SKM-1 (cell line): Measurements from ENCODE around the gene TFF3.

Experiments
- DNase-seq: peaks from one replicate; lab custom pipeline; 2025; ENCODE audit not compliant: unreplicated experiment; lab: John Stamatoyannopoulos, UW

Gene TFF3

DNA sequence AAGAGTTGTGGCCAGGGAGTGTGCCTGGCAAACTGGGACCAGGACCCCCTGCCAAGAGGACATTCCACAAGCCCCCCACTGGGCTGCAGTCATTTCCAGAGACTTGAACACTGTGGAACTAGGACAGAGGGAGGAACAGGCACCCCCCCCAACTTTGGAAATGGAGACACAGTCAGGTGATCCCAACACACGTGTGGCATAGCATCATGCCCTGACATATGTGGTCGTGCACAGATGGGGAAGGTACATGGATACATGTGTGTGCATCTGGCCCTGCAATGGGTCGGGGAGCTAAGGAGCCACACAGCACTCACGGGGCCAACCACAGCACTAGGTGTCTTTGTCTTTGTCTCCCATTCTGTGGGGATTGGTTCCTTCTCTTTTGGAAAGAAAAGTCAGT is 6.6 kb upstream of the TFF3 start:
- no peak for DNase-seq

DNA sequence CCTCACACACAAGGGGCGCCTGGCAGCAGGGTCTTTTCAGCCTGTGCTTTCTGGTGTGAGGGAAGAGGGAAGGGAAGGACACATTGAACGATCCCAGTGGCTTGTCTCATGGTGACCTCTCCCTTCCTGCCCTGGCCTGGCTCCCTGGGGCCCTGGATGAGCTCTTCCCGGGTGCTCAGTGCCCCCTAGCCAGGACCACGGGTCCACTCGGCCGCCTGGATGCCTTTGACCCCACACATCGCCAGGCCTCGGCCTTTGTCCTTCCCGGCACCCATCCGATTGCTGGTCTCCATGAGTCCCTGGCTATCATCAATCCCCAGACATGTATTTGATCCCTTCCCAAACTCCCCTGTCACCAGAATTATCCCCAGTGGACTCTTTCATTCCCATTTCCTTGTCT is 6.0 kb upstream of the TFF3 start:
- DNase-seq, result no peak

DNA sequence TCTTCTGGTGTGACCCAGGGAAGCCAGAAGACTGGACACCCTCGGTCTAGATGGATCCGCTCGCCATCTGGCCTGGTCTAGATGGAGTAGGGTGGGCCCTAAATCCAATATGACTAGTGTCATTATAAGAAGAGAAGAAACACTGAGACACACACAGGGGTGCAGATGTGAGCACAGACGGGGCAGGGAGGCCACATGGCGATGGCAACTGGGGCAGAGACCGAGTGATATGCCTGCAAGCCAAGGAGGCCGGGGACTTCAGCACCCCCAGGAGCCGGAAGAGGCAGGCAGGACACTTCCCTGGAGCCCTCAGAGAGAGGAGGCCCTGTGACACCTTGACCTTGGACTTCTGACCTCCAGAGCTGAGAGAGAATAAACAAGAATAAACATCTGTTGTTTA is 5.6 kb upstream of the TFF3 start:
- DNase-seq, result no peak

DNA sequence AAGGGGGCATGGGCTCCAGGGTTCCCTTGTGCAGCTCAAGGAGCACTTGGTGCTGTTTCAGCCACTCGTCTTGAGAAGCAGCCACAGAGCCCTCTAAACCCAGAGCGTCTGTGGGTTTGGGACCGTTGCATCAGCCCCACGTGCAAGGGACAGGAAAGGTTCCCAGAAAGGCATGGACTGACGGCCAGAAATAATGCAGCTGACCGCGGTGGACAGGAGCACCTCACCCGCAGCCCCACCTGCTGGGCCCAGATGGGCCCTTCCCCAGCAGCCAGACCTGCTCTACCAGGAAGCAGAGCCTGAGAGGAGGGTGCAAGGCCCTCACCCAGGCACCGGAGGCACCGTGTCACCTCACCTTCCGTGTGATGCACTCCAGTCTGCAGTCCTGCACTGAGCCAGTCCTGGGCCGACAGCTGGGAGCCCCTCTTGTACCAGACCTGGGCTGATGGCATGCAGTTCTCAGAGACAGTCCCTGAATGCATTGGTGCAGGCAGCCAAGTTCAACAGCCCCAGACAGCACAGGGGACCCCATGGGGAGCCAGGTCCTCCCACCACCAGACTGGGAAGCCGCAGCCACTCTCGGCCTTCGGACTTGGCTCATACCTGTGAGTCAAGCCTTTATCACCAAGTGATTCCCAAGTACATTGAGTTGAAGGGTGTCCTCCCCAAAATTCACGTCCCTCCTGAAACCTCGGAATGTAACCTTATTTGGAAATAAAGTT is 4.8 kb upstream of the TFF3 start:
- DNase-seq, result peak; percentile 9

DNA sequence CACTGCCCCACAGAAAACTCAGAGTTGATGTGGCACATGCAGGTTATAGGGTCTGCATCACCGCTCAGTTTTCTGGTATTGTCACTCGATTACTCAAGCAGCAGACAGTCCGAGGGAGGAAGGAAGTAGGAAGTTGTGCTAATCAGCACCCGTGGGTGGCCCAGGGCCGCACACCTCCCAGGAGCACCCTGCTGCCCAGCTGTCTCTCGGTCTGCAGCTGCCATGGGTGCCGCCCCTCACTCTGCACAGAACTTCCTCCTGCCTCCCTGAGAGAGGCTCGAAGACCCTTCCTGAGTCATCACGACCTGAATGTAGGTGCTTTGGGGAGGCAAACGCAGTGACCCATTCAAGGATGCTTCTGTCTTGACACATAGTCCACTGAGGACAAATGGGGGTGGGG is 4.2 kb upstream of the TFF3 start:
- peak; percentile 81 for DNase-seq

- DNase-seq, result no peak
Measured at GRCh38 chr21:42317826-42318746, 2.9 kb upstream of the TFF3 start.

- no peak for DNase-seq
Measured at GRCh38 chr21:42317341-42317741, 2.1 kb upstream of the TFF3 start.

GRCh38 chr21:42316891-42317290 is 1.7 kb upstream of the TFF3 start:
- DNase-seq, result no peak

DNA sequence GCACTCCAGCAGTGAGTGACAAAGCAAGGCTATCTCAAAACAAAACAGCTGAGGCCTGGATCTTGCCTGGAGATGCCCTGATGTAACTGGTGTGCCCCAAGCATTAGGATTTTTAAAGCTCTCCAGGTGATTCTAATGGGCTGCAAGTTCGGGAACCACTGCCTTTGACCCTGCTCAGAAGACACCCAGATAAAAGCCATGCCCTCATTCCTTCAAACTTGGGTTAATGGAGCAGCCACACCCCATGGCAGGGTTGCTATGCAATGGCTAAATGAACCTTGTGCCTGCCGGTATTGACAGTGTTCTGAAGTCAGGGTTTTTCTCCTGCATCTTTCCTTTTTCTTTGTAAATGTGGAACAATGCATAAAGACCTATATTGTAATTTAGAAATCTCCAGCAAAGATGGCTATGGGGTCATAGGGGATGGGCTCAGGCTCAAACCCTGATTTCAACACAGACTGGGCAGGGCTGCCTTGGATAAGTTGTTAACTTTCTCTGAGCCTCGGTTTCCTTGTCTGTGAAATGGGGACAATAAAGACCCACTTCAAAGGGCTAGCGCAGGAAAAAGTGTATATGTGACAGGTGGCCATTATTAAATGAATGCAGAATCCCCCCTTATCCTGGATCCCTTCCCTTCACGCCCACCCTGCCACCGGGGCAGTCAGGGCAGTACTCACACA is 453 bp downstream of the TFF3 start:
- no peak for DNase-seq

DNA sequence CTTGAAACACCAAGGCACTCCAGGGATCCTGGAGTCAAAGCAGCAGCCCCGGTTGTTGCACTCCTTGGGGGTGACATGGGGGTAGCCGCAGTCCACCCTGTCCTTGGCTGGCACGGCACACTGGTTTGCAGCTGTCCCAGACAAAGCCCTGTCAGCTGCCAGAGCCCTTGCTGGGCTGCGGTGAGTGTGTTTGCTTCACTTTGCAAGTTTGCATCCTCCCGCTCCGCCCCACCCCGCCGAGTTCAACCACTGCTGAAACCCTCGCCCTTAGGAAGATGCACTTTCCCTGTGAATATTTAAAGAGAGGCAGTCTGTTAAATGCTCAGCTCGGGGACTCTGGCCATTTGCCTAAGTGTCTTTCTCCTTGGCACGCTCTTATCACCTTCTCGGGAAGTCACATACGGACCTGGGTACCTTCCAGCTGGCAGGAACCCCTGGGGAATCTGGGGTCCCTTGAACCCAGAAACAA is 1.7 kb downstream of the TFF3 start:
- DNase-seq, result no peak

DNA sequence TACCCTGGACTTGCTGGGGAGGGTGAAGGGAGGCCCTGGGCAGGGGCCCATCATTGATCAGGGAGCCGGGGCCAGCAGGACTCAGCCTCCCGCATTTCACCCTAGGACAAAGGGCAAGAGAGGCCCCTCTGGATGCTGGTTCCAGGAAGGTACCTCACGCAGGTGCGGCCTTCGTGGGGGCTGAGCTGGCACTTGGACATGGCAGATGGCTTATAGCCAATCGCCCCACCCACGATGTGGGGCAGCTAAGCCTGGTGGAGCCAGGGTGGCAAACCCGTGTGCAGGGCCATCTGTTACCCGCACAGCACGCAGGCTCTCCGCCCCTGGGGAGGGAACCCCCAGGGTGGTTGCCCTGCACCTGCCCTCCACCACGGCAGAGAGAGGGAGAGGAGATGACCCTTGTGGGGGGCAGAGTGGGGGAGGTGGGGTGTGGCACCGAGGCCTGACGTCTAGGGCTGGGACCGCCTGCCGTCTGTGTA is 2.5 kb downstream of the TFF3 start:
- DNase-seq, result no peak

- DNase-seq, result no peak
Measured at GRCh38 chr21:42311816-42312625, 3.2 kb downstream of the TFF3 start.

GRCh38 chr21:42311160-42311559 is 4.0 kb downstream of the TFF3 start:
- no peak for DNase-seq

DNA sequence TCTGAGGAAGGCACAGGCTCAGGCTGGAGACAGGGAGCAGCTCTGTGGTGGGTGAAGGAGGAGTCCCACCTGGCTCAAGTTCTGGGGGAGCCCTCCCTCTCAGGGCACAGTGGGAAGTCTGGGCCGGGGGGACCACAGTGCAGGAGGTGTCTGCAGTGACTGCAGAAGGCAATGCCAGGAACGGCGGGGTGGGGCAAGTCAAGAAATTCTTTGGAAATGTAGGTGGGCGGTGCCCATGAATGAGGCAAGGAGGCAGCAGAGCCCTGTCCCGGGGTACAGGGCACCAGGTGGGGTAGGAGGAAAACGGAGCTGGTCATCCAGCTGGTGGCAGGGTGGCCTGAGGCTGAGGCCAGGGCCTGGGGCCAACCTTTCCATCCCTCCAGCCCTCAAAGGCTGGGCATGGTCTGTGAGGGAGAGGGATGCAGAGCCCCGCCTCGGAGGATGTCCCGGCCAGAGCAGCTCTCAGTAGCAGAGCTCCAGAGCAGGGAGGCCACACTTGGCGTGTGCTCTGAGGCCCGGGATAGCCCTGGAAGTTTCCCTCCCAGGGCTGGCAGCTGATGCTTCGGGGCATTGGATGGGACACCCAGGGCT is 4.7 kb downstream of the TFF3 start:
- no peak for DNase-seq

- DNase-seq, result peak; percentile 8
Measured at GRCh38 chr21:42309753-42310213, 5.4 kb downstream of the TFF3 start.

- no peak for DNase-seq
Measured at GRCh38 chr21:42308914-42309752, 6.1 kb downstream of the TFF3 start.

- DNase-seq, result no peak
Measured at GRCh38 chr21:42308161-42308913, 6.9 kb downstream of the TFF3 start.

DNA sequence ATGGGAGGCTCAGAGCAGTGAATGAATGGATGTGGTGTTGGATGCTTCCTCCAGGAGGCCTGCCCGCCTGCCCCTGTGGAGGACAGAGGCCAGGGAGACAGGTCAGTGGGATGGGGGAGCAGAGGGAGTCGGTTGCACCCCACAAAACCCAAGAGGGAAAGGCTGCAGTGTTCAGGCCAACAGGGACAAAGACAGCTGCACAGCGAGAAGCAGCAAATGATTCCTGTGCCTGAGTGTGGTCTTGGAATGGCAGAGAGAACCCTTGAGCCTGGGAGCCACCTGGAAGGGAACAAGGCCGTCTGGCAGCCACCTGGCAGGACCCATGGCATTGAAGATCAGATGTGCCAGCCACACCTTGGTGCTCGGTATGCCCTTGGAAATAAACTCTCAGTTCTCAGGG is 8.1 kb downstream of the TFF3 start:
- no peak for DNase-seq
